ENCODE measurements around the gene OTOGL. TPM values are rescaled to one million over a fixed set of nuclear protein-coding genes. Genes with fewer than 3 reads are reported as not detected.

Gene OTOGL
- total RNA-seq, 1 donor from 2014 or later: 0.27 TPM

GRCh38 chr12:80352474-80352873, 253.1 kb downstream of the OTOGL start:
- H3K4me3 Mint-ChIP-seq: no peak overlapping the region
- no peak overlapping the region for H3K27ac Mint-ChIP-seq
- DNase-seq (ENCODE audit: extremely low spot score, unreplicated experiment): no peak
- no peaks in the 10 kb centered on the region for H3K9me3 Mint-ChIP-seq
- H3K36me3 Mint-ChIP-seq: no peaks in the 10 kb centered on the region
- TF ChIP-seq CTCF (conservative IDR thresholded peaks at IDR 0.05): no peak
- H3K27me3 Mint-ChIP-seq: no peaks in the 10 kb centered on the region
- no peaks in the 10 kb centered on the region for H3K4me1 Mint-ChIP-seq (ENCODE audit: unreplicated experiment)

GRCh38 chr12:80353254-80353653, 253.9 kb downstream of the OTOGL start:
- Mint-ChIP-seq H3K27ac (no peak overlapping the region), H3K4me1 (ENCODE audit: unreplicated experiment) (no peaks in the 10 kb centered on the region), H3K27me3 (no peaks in the 10 kb centered on the region), H3K36me3 (no peaks in the 10 kb centered on the region), H3K9me3 (no peaks in the 10 kb centered on the region), H3K4me3 (no peak overlapping the region)
- TF ChIP-seq CTCF (conservative IDR thresholded peaks at IDR 0.05): no peak
- no peak for DNase-seq (ENCODE audit: extremely low spot score, unreplicated experiment)

GRCh38 chr12:80356097-80356496, 256.8 kb downstream of the OTOGL start:
- Mint-ChIP-seq H3K27me3 (no peaks in the 10 kb centered on the region), H3K9me3 (no peaks in the 10 kb centered on the region), H3K4me3 (no peak overlapping the region), H3K36me3 (no peaks in the 10 kb centered on the region), H3K27ac (no peak overlapping the region), H3K4me1 (ENCODE audit: unreplicated experiment) (no peaks in the 10 kb centered on the region)
- no peak for DNase-seq (ENCODE audit: extremely low spot score, unreplicated experiment)
- no peak for TF ChIP-seq CTCF (conservative IDR thresholded peaks at IDR 0.05)

GRCh38 chr12:80359703-80360102, 260.4 kb downstream of the OTOGL start:
- Mint-ChIP-seq H3K36me3 (no peaks in the 10 kb centered on the region), H3K27me3 (no peaks in the 10 kb centered on the region), H3K4me3 (no peak overlapping the region), H3K4me1 (ENCODE audit: unreplicated experiment) (no peaks in the 10 kb centered on the region), H3K27ac (no peak overlapping the region), H3K9me3 (no peaks in the 10 kb centered on the region)
- no peak for DNase-seq (ENCODE audit: extremely low spot score, unreplicated experiment)
- no peak for TF ChIP-seq CTCF (conservative IDR thresholded peaks at IDR 0.05)

- H3K9me3 Mint-ChIP-seq: no peaks in the 10 kb centered on the region
- H3K4me3 Mint-ChIP-seq: no peak overlapping the region
- no peak overlapping the region for H3K27ac Mint-ChIP-seq
- TF ChIP-seq CTCF (conservative IDR thresholded peaks at IDR 0.05): no peak
- no peaks in the 10 kb centered on the region for H3K4me1 Mint-ChIP-seq (ENCODE audit: unreplicated experiment)
- no peaks in the 10 kb centered on the region for H3K27me3 Mint-ChIP-seq
- DNase-seq (ENCODE audit: extremely low spot score, unreplicated experiment): no peak
- no peaks in the 10 kb centered on the region for H3K36me3 Mint-ChIP-seq
These were observed 264.7 kb downstream of the OTOGL start for GRCh38 chr12:80364056-80364455.

- no peak for DNase-seq (ENCODE audit: extremely low spot score, unreplicated experiment)
- H3K4me1 Mint-ChIP-seq (ENCODE audit: unreplicated experiment): peaks cover 4% of the 10 kb centered on the region
- no peak overlapping the region for H3K27ac Mint-ChIP-seq
- no peak for TF ChIP-seq CTCF (conservative IDR thresholded peaks at IDR 0.05)
- H3K36me3 Mint-ChIP-seq: no peaks in the 10 kb centered on the region
- H3K4me3 Mint-ChIP-seq: no peak overlapping the region
- H3K9me3 Mint-ChIP-seq: no peaks in the 10 kb centered on the region
- no peaks in the 10 kb centered on the region for H3K27me3 Mint-ChIP-seq
These were observed 274.3 kb downstream of the OTOGL start for GRCh38 chr12:80373666-80374065.

Data from type B pancreatic cell (in vitro differentiated cells).